Measurements from ENCODE around the gene THAP10.
A peak's percentile ranks its signal among the peaks of the same experiment; 100 is the strongest.

THAP10 gene

DNA sequence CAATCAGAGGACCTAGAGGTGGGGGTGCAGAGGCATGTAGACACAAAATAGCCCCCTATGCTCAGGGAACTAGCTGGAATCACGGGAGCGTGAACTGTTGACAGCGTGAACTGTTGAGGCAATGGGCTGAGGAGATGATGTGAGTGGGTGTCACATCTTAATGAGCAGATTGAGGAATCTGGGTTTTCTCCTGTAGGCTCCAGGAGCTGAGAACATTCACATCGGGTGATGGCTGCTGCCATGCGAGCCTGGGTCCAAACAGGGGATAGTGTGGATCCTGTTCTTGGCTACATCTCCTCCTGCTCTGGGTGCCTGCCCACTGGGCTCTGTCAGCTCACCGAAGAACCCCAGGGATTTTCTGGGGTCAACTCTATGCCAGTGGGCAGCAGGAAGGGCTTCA is 40.3 kb downstream of the THAP10 start:
- Histone ChIP-seq H3K27me3 (no peaks in the 10 kb centered on the region), H3K9me3 (no peaks in the 10 kb centered on the region), H3K4me3 (peak overlapping the region in 1 of 2 donors; percentile 84), H3K4me1 (peaks cover 0 to 39% (median 31%) of the 10 kb centered on the region in 4 donors), H3K27ac (peak overlapping the region; percentile 86 to 90), H3K36me3 (peaks cover 0 to 12% (median 8%) of the 10 kb centered on the region in 3 donors)
- no peak for DNase-seq
- TF ChIP-seq, protein P1, sequence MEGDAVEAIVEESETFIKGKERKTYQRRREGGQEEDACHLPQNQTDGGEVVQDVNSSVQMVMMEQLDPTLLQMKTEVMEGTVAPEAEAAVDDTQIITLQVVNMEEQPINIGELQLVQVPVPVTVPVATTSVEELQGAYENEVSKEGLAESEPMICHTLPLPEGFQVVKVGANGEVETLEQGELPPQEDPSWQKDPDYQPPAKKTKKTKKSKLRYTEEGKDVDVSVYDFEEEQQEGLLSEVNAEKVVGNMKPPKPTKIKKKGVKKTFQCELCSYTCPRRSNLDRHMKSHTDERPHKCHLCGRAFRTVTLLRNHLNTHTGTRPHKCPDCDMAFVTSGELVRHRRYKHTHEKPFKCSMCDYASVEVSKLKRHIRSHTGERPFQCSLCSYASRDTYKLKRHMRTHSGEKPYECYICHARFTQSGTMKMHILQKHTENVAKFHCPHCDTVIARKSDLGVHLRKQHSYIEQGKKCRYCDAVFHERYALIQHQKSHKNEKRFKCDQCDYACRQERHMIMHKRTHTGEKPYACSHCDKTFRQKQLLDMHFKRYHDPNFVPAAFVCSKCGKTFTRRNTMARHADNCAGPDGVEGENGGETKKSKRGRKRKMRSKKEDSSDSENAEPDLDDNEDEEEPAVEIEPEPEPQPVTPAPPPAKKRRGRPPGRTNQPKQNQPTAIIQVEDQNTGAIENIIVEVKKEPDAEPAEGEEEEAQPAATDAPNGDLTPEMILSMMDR (IDR thresholded peaks at IDR 0.05): no peak
- intact Hi-C loops (cut with DNase I; ENCODE audit: low total_unique reads): no loop called here

DNA sequence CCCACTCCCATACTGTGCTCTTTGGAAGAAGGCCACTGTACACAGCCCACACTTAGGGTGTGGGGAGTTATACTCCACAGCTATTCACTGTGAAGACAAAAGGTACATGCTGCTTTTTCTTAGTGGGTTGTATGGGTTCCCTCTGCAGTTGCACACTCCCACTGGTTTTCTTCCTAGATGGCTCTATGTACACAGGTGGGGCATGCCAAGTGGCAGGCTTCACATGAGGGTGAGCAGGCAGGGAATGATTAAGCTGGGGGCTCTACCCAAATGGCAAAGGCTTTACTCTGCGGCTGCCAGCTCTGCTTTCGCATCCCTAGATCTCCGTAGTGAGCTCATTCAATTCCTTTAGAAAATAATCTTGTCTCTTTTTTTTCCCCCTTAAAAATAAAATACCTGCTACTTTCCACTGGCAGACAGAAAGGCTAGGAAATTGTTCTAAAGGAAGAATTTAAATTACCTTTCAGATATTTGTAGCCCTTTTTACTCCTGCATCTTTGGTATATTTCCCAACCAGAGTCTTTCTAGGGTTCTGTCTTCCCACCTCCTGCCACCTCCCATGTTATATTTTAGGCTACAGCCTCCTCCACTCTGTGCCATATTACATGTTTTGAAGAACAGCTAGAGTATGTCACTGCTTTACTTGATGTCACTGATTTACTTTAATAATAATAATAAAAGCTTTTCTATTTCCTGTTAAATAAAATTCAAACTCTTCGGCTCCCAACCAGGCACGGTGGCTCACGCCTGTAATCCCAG is 46.5 kb downstream of the THAP10 start:
- intact Hi-C loops (cut with DNase I; ENCODE audit: low total_unique reads): no loop called here
- H3K36me3 ChIP-seq: peaks cover 0 to 9% (median 0%) of the 10 kb centered on the region in 3 donors
- TF ChIP-seq, protein P1 (IDR thresholded peaks at IDR 0.05): no peak
- H3K27me3 ChIP-seq: no peaks in the 10 kb centered on the region
- H3K4me1 ChIP-seq: no peaks in the 10 kb centered on the region
- H3K27ac ChIP-seq: no peak overlapping the region
- no peak for DNase-seq
- H3K9me3 ChIP-seq: no peaks in the 10 kb centered on the region
- no peak overlapping the region for H3K4me3 ChIP-seq

DNA sequence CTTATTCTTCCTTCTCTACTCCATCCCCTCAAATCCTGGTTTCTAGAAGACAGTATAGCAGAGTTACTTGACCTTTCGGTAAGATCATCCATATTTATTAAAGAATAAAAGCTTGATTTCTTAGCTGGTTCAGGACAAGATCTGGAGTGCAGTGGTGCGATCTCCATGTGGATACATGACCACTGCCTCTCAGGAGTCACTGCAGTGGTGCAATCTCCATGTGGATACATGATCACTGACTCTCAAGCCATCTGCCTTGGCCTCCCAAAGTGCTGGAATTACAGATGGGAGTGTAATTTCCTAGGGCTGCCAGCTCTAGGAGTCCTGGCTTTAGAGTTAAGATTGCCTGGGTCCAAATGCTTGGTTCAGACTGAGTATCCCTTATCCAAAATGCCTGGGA is 54.8 kb downstream of the THAP10 start:
- peak in 1 of 2 donors; percentile 72 for DNase-seq
- intact Hi-C loops (cut with DNase I; ENCODE audit: low total_unique reads): no loop called here
- Histone ChIP-seq H3K27me3 (no peaks in the 10 kb centered on the region), H3K4me3 (no peak overlapping the region), H3K27ac (peak overlapping the region in 1 of 2 donors; percentile 62), H3K4me1 (peaks cover 0 to 39% (median 22%) of the 10 kb centered on the region in 4 donors), H3K9me3 (no peaks in the 10 kb centered on the region), H3K36me3 (peaks cover 5 to 30% (median 23%) of the 10 kb centered on the region in 3 donors)
- TF ChIP-seq, protein P1 (IDR thresholded peaks at IDR 0.05): no peak

DNA sequence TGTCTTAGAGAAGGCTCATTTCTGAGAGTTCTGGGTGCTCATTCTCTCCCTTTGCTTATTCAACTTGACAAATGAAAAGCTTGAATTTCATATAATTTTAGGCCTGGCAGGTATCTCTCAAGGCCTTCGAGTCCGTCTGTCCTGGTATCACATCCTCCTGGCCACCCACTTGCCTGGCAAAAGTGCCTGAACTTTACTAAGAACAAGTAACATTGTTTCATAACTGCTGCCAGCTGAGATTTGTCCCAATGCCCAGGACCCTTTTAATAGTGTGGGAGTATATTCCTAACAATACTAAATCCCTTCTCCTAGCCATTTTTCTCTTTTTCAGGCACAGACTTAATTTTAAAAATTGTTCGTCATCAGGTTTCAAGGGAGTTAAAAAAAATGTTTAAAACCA is 56.4 kb downstream of the THAP10 start:
- intact Hi-C loops (cut with DNase I; ENCODE audit: low total_unique reads): no loop called here
- Histone ChIP-seq H3K4me1 (peaks cover 0 to 39% (median 22%) of the 10 kb centered on the region in 4 donors), H3K27me3 (no peaks in the 10 kb centered on the region), H3K36me3 (peaks cover 16 to 46% (median 39%) of the 10 kb centered on the region in 3 donors), H3K9me3 (no peaks in the 10 kb centered on the region), H3K27ac (peak overlapping the region; percentile 62 to 66), H3K4me3 (no peak overlapping the region)
- DNase-seq: peak in 1 of 2 donors; percentile 48
- TF ChIP-seq, protein P1 (IDR thresholded peaks at IDR 0.05): no peak

DNA sequence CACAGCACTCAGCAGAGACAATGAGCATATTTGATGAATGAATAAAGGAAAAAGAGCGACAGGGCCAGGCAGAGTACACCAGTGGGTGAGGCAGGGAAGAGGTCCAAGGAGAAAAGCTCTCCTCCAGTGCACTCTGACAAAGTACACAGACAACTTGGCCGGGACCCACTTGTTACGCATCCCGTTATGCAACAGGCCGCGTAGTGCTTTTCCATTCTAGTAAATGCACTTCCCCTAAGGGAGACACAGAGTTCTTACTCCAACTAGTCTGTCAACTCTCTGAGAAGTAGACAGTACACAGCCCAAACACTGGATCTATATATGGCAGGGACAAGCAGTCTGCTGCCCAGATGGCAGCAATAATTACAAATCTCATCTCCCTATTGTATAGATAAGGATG is 56.8 kb downstream of the THAP10 start:
- peak overlapping the region; percentile 62 to 66 for H3K27ac ChIP-seq
- peaks cover 0 to 39% (median 22%) of the 10 kb centered on the region in 4 donors for H3K4me1 ChIP-seq
- H3K4me3 ChIP-seq: no peak overlapping the region
- no peaks in the 10 kb centered on the region for H3K27me3 ChIP-seq
- TF ChIP-seq, protein P1 (IDR thresholded peaks at IDR 0.05): no peak
- intact Hi-C loops (cut with DNase I; ENCODE audit: low total_unique reads): no loop called here
- peak; percentile 91 to 93 for DNase-seq
- H3K36me3 ChIP-seq: peaks cover 16 to 50% (median 42%) of the 10 kb centered on the region in 3 donors
- H3K9me3 ChIP-seq: no peaks in the 10 kb centered on the region
